DLD1 (cell line): ENCODE measurements around the gene EVPLL.
"Not testable (repeated sequence)": the region's sequence is repeated elsewhere in the genome, so short reads cannot be mapped to it uniquely, and the experiment has no call there.

Experiments used
- in situ Hi-C: cut with HindIII; loops from 2 replicates; pipeline ENCODE4 v1.10.0; 2017; ENCODE audit warnings: low sequenced_read_pairs

EVPLL gene

DNA sequence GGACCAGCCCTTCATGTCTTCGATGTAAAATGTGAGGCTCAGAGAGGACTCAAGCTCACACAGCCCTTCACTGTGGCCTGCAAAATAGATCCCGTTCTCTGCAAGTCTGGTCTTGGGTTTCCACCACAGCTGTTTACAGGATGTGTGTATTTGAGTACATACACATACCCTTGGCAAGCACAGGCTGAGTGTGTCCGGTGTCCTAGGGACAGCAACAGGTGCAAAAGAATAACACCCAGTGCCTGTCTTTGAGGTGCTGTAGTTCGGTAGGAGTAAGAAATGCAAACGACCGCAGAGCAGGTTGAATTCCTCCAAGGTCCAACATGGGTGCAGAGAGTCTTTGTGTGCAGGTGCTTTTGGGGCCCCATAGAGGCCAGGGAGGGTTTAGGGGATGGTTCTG, 44.9 kb downstream of the EVPLL start:
- in situ Hi-C loops: not testable (repeated sequence)

- in situ Hi-C loops: not testable (repeated sequence)
Measured at GRCh38 chr17:18423015-18423414, 45.4 kb downstream of the EVPLL start.

DNA sequence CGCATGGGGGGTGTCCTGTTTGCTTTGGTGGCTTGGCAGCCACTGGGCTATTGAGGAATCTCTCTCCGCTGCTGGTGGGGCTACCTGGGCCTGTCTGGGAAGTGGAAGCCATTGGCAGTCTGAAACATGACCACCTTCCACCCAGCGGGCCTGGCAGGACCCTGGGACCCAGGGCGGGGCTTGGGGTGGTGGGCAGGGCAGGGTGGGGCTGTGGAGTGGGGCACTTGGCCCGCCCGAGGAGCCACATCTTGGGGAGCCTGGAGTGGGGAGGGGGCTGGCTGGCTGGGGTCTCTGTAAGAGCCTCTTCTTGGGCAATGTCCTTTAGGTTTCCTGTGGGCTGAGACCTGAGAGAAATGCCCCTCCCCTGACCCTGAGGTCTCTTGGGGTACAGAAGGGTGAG, 48.0 kb downstream of the EVPLL start:
- in situ Hi-C loops: not testable (repeated sequence)

GRCh38 chr17:18426639-18427038, 49.1 kb downstream of the EVPLL start:
- in situ Hi-C loops: not testable (repeated sequence)

- in situ Hi-C loops: not testable (repeated sequence)
Measured at GRCh38 chr17:18432206-18432605, 54.6 kb downstream of the EVPLL start.
